KOPT-K1 (cell line): ENCODE results near the gene KDM4B.
"Not testable (repeated sequence)": the region's sequence is repeated elsewhere in the genome, so short reads cannot be mapped to it uniquely, and the experiment has no call there.

Source experiments
- H3K27ac ChIP-seq: fragments of 200-600 bp; sonication (generic); 2 replicates; pipeline ENCODE4 v1.5.1; 2016; ENCODE audit warnings: antibody characterized with exemption, mild to moderate bottlenecking, low read depth, low read length; ENCODE audit not compliant: poor library complexity, severe bottlenecking
- H3K36me3 ChIP-seq: fragments of 200-600 bp; sonication (generic); 2 replicates; pipeline ENCODE4 v1.5.1; 2017; ENCODE audit warnings: antibody characterized with exemption, mild to moderate bottlenecking, low read length, moderate library complexity; ENCODE audit not compliant: insufficient read depth
- H3K9me3 ChIP-seq: fragments of 200-600 bp; sonication (generic); 2 replicates; pipeline ENCODE4 v1.5.1; 2017; ENCODE audit warnings: antibody characterized with exemption, low read length, mild to moderate bottlenecking; ENCODE audit not compliant: insufficient read depth, poor library complexity, severe bottlenecking

The KDM4B gene

DNA sequence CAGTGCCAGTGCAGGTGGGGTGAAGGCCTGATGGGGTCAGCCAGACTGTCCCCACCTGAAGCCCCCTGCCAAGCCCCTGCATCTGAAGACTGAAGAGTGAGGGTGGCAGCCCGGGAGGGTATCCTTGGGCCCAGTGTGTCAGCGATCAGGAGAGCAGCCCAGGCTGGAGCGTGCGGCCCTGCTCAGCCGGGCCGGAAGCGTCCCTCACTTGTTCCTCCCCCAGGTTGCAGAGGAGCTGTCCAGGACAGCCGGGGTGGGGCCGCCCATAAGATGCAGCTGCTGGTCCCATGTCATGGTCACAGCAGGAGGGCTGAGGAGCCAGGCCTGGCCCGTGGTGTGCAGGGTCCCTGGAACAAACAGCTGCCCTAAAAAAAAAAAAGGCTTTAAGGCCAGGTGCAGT is 55.4 kb downstream of the KDM4B start:
- no peak overlapping the region for H3K27ac ChIP-seq
- H3K9me3 ChIP-seq = peaks cover 6% of the 10 kb centered on the region
- H3K36me3 ChIP-seq = peaks cover 4% of the 10 kb centered on the region; the same call in 1 of the 2 replicates

DNA sequence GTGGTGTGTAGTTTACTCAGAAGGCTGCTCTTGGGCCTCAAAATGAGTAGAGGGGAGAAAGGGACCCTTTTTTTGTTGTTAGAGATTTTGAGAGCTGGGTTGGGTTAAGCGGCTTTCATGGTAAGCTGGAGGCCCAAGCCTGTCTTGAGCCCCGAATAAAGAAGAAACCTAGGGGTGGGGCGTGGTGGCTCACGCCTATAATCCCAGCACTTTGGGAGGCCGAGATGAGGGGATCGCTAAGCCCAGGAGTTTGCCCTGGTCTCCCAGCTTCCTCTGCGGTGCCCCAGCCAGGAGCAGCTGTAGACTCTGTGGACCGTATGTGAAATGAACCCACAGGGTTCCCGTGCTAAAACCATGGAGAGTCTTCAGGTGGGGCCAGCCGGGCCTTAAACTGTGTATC is 56.1 kb downstream of the KDM4B start:
- no peak overlapping the region for H3K27ac ChIP-seq

DNA sequence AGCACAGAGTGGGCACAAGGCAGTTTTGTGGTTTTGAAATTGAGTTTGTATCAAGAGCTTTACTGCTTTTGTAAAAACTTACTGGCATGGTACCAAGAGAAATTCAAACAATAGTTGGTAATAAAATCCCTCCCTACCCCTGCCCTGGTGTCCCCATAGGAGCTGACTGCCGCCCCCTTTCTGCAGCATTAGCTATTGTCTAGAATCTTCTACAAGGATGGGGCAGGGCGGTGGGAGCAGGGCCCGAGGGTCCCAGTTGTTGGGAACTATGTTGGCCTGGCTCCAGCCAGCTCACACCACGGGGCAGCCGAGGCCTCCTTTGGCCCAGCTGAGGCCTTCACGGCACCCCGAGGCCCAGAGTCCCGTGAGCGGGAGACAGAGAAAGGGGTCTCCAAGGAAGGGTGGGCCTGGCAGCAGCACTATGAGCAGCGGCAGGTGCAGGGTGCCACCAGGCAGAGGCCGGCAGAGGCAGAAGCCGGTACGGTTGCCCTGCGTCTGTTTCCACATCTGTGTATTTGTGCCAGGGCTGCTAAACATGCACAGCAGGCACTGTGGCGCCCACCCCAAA is 57.9 kb downstream of the KDM4B start:
- no peaks in the 10 kb centered on the region for H3K9me3 ChIP-seq
- no peaks in the 10 kb centered on the region for H3K36me3 ChIP-seq
- H3K27ac ChIP-seq = no peak overlapping the region

More for the DNA sequence above, 56.1 kb downstream of the KDM4B start:
- no peaks in the 10 kb centered on the region for H3K36me3 ChIP-seq
- H3K9me3 ChIP-seq = no peaks in the 10 kb centered on the region

DNA sequence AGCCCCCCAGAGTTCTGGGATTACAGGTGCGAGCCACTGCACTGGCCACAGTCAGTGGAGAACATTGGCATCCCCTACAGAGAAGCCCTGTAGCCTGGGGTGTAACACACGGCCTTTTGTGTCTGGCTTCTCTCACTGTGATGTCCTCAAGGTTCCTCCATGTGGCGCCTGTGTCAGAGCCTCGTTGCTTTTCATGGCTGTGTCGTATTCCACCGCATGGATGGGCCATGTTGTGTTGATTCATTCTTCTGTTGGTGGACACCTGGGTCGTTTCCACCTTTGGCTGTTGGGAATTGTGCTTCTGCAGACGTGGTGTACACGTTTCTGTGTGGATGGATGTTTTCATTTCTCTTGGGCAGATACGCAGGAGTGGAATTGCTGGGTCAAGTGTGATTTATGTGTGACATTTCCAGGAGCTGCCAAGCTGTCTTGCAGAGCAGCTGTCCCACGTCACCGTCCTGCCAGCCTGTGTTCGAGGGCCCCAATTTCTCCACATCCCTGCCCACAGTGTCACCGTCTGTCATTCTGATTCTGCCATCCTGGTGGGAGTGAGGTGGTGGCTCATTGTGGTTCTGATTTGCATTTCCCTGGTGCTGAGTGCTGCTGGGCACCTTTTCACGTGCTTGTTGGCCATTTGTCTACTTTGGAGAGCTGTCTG is 59.4 kb downstream of the KDM4B start:
- Histone ChIP-seq H3K9me3 (no peaks in the 10 kb centered on the region), H3K36me3 (peaks cover 6% of the 10 kb centered on the region; the same call in 1 of the 2 replicates), H3K27ac (no peak overlapping the region)

DNA sequence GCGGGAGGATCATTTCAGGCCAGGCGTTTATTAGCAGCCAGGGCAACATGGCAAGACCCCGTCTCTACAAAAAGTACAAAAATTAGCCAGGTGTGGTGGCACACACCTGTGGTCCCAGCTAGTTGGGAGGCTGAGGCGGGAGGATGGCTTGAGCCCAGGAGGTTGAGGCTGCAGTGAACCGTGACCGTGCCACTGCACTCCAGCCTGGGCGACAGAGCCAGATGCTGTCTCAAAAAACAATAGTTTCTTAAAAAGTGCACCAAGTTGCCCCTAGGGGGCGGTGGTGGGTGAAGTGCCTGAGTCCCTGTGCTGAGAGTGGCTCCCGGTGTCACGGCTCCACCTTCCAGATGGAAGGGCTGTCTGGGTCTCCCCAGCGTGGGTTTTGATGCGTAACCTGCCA is 60.7 kb downstream of the KDM4B start:
- H3K27ac ChIP-seq, H3K9me3 ChIP-seq: not testable (repeated sequence)
- peaks cover 18% of the 10 kb centered on the region; the same call in 1 of the 2 replicates for H3K36me3 ChIP-seq

DNA sequence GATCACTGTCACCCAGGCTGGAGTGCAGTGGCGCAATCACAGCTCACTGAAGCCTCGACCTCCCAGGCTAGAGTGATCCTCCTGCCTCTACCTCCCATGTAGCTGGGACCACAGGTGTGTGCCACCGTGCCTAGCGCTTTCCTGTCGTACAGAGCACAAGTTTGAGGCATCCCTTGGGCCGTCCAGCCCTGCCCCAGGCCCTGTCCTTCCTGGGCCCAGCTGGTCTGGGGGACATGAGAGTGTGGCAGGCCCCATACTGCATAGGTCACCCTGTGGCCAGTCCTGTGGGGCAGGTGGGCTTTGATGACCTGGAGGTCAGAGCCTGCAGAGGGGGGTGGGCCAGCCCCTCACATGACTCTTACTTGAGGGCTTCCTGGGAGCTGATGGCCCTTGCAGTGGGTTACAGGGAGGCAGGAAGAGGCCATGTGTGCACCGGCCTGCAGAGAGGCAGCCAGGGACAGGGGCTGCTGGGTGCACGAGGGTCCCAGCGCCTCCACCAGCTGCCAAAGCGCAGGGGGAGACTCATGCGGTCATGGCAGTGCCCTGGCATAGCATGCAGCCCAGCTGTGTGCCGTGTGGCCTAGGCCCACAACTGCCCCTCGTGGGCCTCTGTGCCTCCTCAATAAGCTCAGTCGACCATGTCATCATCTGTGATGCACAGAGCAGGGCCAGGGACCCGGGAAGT is 61.4 kb downstream of the KDM4B start:
- no peaks in the 10 kb centered on the region for H3K9me3 ChIP-seq
- no peak overlapping the region for H3K27ac ChIP-seq

DNA sequence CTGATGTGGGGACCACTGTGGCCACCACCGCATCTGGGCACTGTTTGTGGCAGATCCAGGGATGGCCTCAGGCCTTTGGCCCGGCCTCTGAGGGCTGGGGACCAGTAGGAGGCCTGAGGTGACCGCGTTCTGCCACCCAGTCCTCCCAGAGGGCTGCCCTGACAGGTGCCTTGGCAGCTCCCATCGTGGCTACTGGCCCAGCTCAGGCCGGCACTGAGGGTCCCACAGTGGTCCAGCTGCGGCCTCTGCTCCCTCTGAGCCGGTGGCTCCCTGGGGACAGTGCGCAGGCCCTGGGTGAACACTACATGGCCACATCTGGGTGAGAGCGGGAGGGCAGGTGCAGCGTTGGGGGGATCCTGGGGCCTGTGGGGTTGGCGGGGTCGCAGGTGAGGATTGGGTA is 61.9 kb downstream of the KDM4B start:
- Histone ChIP-seq H3K36me3 (peaks cover 22% of the 10 kb centered on the region; the same call in 1 of the 2 replicates), H3K27ac (no peak overlapping the region), H3K9me3 (no peaks in the 10 kb centered on the region)

More for the DNA sequence above, 61.4 kb downstream of the KDM4B start:
- peaks cover 22% of the 10 kb centered on the region; the same call in 1 of the 2 replicates for H3K36me3 ChIP-seq

DNA sequence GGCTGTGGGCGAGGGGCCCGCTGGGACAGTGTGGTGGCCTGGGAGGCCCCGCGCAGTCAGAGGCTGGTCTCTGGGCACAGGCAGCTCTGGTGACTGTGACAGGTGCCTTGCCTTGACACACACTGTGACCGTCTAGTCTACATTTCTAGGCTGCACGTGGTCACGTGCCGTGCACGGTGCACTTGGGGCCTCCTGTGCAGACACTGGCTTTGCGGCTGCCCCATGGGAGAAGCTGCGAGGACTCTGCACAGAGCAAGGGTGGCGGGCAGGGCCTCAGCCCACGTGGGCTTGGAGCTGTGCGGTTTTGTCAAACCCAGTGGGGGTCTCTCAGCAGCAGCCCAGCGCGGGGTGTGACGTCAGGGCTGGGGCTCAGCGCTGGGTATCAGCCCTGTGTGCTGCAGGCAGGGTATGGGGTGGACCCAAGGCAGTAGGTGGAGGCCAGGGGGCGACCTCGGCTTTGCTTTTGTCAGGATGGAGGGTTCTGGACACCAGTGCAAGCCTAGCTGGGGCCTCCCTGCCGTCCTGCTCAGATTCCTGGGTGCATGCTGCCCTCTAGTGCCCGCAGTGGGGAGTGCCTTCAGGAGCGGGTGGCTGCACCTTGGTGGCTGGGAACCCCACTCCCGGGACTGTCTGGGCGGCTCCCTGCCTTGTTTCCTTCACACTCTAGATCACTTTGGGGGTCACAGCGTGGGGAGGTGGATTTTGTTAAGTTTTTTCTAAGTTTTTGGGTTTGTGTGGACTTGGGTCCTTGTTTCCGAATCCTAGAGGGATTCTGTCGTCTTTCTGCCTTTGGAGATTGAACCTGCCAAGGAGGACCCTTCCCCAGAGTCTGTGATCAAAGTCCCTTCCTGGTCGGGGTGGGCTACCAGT is 62.6 kb downstream of the KDM4B start:
- Histone ChIP-seq H3K27ac (no peak overlapping the region), H3K9me3 (no peaks in the 10 kb centered on the region), H3K36me3 (peaks cover 22% of the 10 kb centered on the region; the same call in 1 of the 2 replicates)

DNA sequence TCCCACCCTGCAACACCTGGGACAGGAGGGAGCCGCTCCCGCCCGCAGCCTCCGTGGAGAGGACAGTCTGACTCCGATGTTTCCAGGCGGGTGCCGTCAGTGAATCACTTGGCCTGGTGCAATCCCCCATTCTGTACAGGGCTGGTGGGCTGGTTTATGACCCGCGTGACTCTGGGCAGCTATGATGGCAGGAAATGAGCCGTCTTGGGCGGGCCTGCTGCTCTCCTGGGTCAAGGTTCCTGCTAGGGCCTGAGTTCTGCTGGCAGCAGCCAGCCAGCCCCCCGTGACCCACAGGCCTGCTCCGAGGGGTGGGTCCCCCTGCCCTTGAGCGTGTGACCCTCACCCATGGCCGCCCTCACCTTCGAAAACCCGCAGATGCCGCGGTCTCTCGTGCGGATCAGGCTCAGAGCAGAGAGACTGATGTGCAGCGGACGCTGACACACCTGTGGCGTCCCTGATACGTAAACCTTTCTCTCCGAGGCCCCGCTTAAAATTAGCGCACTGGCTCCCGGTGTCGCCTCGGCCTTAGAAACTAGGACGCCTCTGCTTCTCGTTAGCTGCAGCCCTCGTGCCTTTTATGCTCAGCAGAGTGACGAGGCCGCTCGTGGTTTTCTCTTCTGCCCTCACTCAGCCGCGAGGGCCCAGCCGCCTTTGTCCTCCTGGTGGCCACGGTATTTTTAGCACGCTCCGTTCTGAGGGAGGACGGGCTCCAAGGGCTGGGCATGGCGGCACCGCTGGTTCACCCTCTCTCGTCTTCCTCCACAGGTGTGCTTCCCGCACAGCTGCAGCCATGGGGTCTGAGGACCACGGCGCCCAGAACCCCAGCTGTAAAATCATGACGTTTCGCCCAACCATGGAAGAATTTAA is 63.4 kb downstream of the KDM4B start:
- H3K9me3 ChIP-seq = no peaks in the 10 kb centered on the region
- no peak overlapping the region for H3K27ac ChIP-seq
- peaks cover 22% of the 10 kb centered on the region; the same call in 1 of the 2 replicates for H3K36me3 ChIP-seq

DNA sequence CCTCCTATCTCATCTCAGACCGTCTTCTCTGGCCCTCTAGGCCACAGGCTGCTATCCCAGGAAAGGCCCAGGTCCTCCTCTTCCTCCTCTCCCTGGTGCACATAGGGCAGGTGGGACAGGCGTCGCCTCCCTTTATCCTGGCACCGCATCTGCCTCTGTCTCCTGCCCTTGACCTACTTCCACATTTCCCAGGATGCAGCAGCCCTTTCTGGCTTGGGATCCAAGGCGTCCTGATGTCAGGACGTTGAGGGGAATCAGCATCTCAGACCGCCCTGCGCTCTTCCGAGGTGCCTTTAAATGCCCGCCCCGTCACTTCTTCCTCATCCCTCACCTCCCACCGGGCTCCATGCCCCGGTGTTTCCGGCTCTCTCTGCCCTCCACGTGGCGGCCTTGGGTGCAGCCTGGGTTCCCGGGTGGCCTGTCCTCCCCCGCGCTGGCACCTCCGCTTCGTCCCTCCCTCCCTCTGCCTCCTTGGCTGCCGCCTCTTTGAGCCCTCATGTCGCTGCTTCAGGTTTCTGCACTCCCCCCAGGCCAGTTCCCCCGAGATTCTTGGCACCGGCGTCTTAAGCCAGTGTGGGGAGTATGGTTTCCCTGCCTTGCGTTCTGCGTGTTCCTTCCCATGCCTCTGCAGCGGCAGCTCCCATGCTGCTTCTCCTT is 66.3 kb downstream of the KDM4B start:
- Histone ChIP-seq H3K9me3 (no peaks in the 10 kb centered on the region), H3K36me3 (peaks cover 35% of the 10 kb centered on the region; the same call in 1 of the 2 replicates), H3K27ac (no peak overlapping the region)

DNA sequence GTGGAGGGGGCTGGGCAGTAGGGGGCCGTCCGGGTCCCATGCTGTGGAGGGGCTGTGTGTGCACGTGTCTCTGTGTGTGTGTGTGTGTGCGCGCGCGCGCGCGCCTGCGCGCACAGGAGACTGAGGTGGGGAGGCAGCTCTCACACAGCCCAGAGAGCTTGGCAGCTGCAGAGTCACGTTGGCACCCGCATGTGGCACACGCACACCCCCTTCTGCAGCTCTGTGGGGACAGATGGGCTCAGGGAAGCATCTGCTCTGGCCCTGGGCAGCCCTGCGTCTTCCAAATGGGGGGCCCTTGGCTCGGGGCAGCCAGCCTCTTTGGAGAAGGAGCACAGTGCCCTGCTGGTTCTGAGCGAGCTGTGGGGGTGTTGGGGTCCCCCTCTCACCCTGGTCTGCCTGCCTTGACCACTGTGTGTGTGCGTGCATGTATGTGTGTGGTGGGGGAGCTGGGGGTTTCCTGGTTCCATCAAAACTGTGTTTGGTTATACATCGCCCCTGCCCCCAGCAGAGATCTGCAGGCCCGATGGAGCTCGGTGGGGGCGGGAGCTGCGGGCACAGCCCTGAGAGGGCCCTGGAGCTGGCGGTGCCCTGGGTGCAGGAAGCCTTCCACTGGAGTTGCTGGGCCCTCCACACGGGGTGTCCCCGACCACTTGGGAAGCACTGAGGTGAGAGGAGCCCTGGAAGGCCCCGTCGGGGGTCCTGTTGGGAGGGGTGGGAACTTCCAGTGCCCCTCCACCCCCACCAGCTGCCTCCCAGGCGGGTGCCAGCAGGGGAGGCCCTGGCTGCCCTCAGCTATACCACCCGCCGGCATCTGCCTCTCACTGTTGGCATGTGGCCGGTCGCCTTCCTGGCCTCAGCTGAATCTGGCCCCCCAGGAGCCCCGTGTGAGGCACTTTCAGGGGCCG is 67.1 kb downstream of the KDM4B start:
- no peak overlapping the region for H3K27ac ChIP-seq
- H3K9me3 ChIP-seq = no peaks in the 10 kb centered on the region
- peaks cover 44% of the 10 kb centered on the region; the same call in 1 of the 2 replicates for H3K36me3 ChIP-seq

DNA sequence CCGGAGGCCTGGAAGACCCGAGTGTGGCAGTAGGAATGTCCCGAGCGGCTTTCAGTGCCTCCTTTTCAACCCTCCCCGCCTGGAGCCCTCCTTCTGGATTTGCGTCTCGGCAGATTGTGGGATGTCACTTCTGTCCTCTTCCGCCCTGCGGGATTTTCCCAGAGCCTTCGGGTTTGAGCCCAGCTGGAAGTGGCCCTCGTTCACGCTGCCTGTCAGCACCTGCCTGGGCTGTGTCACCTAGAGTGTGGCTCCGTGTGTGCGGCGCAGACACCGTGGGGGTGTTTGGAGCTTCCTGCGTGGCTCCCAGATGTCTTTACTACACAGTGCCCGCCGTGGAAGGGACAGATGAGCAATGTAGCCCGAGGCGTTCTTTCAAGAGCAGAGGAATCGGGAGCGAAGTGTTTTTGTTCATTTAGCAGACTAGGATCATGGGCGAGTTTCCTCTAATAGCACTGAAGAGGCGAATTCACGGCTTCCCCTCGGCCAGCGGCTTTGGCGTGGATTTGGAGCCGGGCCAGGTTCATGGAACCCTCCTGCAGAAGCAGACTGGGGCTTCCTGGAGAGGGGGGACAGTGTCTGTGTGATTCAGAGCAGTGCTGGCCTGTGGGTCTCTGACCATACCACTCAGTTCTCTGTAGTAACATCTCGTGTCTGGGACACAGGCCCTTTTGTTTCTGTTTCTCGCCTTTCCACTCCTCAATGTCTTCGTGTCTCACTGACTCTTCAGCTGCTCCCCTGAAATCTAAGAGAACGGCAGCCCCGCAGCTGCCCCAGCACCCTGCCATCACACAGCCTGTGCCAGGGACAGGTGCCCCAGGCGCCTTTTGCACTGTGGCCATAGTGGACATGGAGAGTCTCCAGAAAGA is 68.0 kb downstream of the KDM4B start:
- H3K9me3 ChIP-seq = no peaks in the 10 kb centered on the region
- H3K27ac ChIP-seq = no peak overlapping the region
- peaks cover 51% of the 10 kb centered on the region; the same call in 1 of the 2 replicates for H3K36me3 ChIP-seq
